Posterior cingulate gyrus (tissue), 11 donors: ENCODE data around the gene TSPAN16.

Experiments used
- DNase-seq, 10 donors: peaks; one replicate each; pipeline versions ENCODE4 v3.0.0 to v3.0.0-alpha.2; 2020 to 2021; ENCODE audit warnings: mixed read lengths in 3 of 10
- intact Hi-C: fragments of 100-400 bp; cut with DNase I; formaldehyde crosslinking; loops from one replicate; pipeline ENCODE4 v1.15.1; 2023

TSPAN16 gene

GRCh38 chr19:11295665-11296245 lies at the start of gene TSPAN16:
Gene TSPAN16 (plus strand): TSS chr19:11296160. CDS start chr19:11296298, 138 bp downstream.
- peak in 1 of 10 donors; percentile 55 for DNase-seq
- intact Hi-C loops = loop anchor here (2.0 kb wide), 1 partner anchor 85 kb away; no protein-coding TSS in a partner anchor

GRCh38 chr19:11246941-11247340 lies 49.0 kb upstream of the TSPAN16 start:
- intact Hi-C loops = no loop called here
- DNase-seq = no peak

GRCh38 chr19:11247391-11247790 lies 48.6 kb upstream of the TSPAN16 start:
- no peak for DNase-seq
- intact Hi-C loops = no loop called here

GRCh38 chr19:11247934-11248333 lies 48.0 kb upstream of the TSPAN16 start:
- no peak for DNase-seq
- intact Hi-C loops = no loop called here

GRCh38 chr19:11248852-11249251 lies 47.1 kb upstream of the TSPAN16 start:
- intact Hi-C loops = no loop called here
- no peak for DNase-seq

GRCh38 chr19:11251217-11251616 lies 44.7 kb upstream of the TSPAN16 start:
- DNase-seq = no peak
- intact Hi-C loops = no loop called here

GRCh38 chr19:11251650-11252314 lies 44.2 kb upstream of the TSPAN16 start:
- no peak for DNase-seq
- intact Hi-C loops = no loop called here

GRCh38 chr19:11252665-11253355 lies 43.1 kb upstream of the TSPAN16 start:
- no peak for DNase-seq
- intact Hi-C loops = no loop called here

GRCh38 chr19:11254666-11255065 lies 41.3 kb upstream of the TSPAN16 start:
- intact Hi-C loops = no loop called here

GRCh38 chr19:11256189-11256588 lies 39.8 kb upstream of the TSPAN16 start:
- no peak for DNase-seq
- intact Hi-C loops = no loop called here

More at GRCh38 chr19:11254666-11255065, 41.3 kb upstream of the TSPAN16 start:
- no peak for DNase-seq

- no peak for DNase-seq
- intact Hi-C loops = no loop called here
These were observed 38.0 kb upstream of the TSPAN16 start for GRCh38 chr19:11257846-11258380.

GRCh38 chr19:11260996-11261395 lies 35.0 kb upstream of the TSPAN16 start:
- intact Hi-C loops = no loop called here
- DNase-seq = no peak

- DNase-seq = no peak
- intact Hi-C loops = no loop called here
These were observed 34.5 kb upstream of the TSPAN16 start for GRCh38 chr19:11261431-11261970.

- intact Hi-C loops = no loop called here
- peak in 1 of 10 donors; percentile 19 for DNase-seq
These were observed 33.8 kb upstream of the TSPAN16 start, which contains the start of gene DOCK6 for GRCh38 chr19:11261971-11262839. Gene DOCK6 (minus strand): TSS chr19:11262524. CDS start chr19:11262440, 84 bp downstream.

GRCh38 chr19:11263726-11264125 lies 32.2 kb upstream of the TSPAN16 start:
- intact Hi-C loops = no loop called here
- DNase-seq = no peak

GRCh38 chr19:11264452-11265176 lies 31.3 kb upstream of the TSPAN16 start:
- DNase-seq = no peak
- intact Hi-C loops = no loop called here

- DNase-seq = no peak
- intact Hi-C loops = no loop called here
These were observed 30.7 kb upstream of the TSPAN16 start for GRCh38 chr19:11265177-11265784.

- intact Hi-C loops = no loop called here
- DNase-seq = no peak
These were observed 30.1 kb upstream of the TSPAN16 start for GRCh38 chr19:11265785-11266236.
